ENCODE measurements around the gene MYO1H. TPM values are rescaled to one million over a fixed set of nuclear protein-coding genes. Genes with fewer than 3 reads are reported as not detected.

The MYO1H gene
- total RNA-seq, 1 donor from 2014 or later = not detected

GRCh38 chr12:109377139-109377685 lies 29.5 kb downstream of the MYO1H start:
- Histone ChIP-seq H3K79me2 (ENCODE audit: insufficient read depth, low read length) (no peaks in the 10 kb centered on the region), H3K4me1 (ENCODE audit: insufficient read depth, low read length) (no peaks in the 10 kb centered on the region), H3K27me3 (ENCODE audit: insufficient read depth, low read length) (no peaks in the 10 kb centered on the region), H3K9me3 (ENCODE audit: insufficient read depth, low read depth, low read length) (no peaks in the 10 kb centered on the region), H3K4me3 (ENCODE audit: insufficient read depth, low read depth, low read length) (no peak overlapping the region), H3K9ac (ENCODE audit: low read length) (no peak overlapping the region), H3K27ac (ENCODE audit: low read depth, low read length) (no peak overlapping the region), H3K36me3 (ENCODE audit: insufficient read depth, low read length) (no peaks in the 10 kb centered on the region), H4K20me1 (ENCODE audit: insufficient read depth, low read length) (no peaks in the 10 kb centered on the region), H2AFZ (ENCODE audit: low read depth, low read length) (no peak overlapping the region), H3K4me2 (ENCODE audit: low read length) (no peak overlapping the region)
- no peaks in the 10 kb centered on the region for H3K4me1 Mint-ChIP-seq (ENCODE audit: low read depth, unreplicated experiment)
- no peaks in the 10 kb centered on the region for H3K9me3 Mint-ChIP-seq (ENCODE audit: unreplicated experiment)
- H3K4me3 Mint-ChIP-seq (ENCODE audit: unreplicated experiment) = no peak overlapping the region
- H3K27me3 Mint-ChIP-seq (ENCODE audit: low read depth, unreplicated experiment) = peaks cover 13% of the 10 kb centered on the region
- H3K36me3 Mint-ChIP-seq (ENCODE audit: low read depth, unreplicated experiment) = no peaks in the 10 kb centered on the region
- no peak for TF ChIP-seq EZH2 (IDR thresholded peaks at IDR 0.05; ENCODE audit: insufficient read depth, low read length)
- no peak for TF ChIP-seq CTCF (IDR thresholded peaks at IDR 0.05; ENCODE audit: insufficient read depth, low read depth, low read length)
- no peak overlapping the region for H3K27ac Mint-ChIP-seq (ENCODE audit: unreplicated experiment)
- no peak for DNase-seq (ENCODE audit: low read depth)
- no peak for FAIRE-seq

GRCh38 chr12:109378569-109378968 lies 30.9 kb downstream of the MYO1H start:
- Mint-ChIP-seq H3K27ac (ENCODE audit: unreplicated experiment) (no peak overlapping the region), H3K27me3 (ENCODE audit: low read depth, unreplicated experiment) (peaks cover 18% of the 10 kb centered on the region)
- no peak overlapping the region for H3K4me3 ChIP-seq (ENCODE audit: insufficient read depth, low read depth, low read length)

More at GRCh38 chr12:109378569-109378968, 30.9 kb downstream of the MYO1H start:
- H3K4me1 ChIP-seq (ENCODE audit: insufficient read depth, low read length) = no peaks in the 10 kb centered on the region
- H4K20me1 ChIP-seq (ENCODE audit: insufficient read depth, low read length) = no peaks in the 10 kb centered on the region
- H3K4me2 ChIP-seq (ENCODE audit: low read length) = no peak overlapping the region
- TF ChIP-seq CTCF (IDR thresholded peaks at IDR 0.05; ENCODE audit: insufficient read depth, low read depth, low read length) = no peak
- no peak for TF ChIP-seq EZH2 (IDR thresholded peaks at IDR 0.05; ENCODE audit: insufficient read depth, low read length)
- H3K9ac ChIP-seq (ENCODE audit: low read length) = no peak overlapping the region
- H3K36me3 Mint-ChIP-seq (ENCODE audit: low read depth, unreplicated experiment) = no peaks in the 10 kb centered on the region
- FAIRE-seq (no peak), DNase-seq (ENCODE audit: low read depth) (no peak)
- no peaks in the 10 kb centered on the region for H3K4me1 Mint-ChIP-seq (ENCODE audit: low read depth, unreplicated experiment)
- no peaks in the 10 kb centered on the region for H3K36me3 ChIP-seq (ENCODE audit: insufficient read depth, low read length)
- H2AFZ ChIP-seq (ENCODE audit: low read depth, low read length) = no peak overlapping the region
- no peak overlapping the region for H3K27ac ChIP-seq (ENCODE audit: low read depth, low read length)
- H3K9me3 Mint-ChIP-seq (ENCODE audit: unreplicated experiment) = peaks cover 2% of the 10 kb centered on the region
- H3K4me3 Mint-ChIP-seq (ENCODE audit: unreplicated experiment) = no peak overlapping the region
- H3K27me3 ChIP-seq (ENCODE audit: insufficient read depth, low read length) = no peaks in the 10 kb centered on the region
- no peaks in the 10 kb centered on the region for H3K79me2 ChIP-seq (ENCODE audit: insufficient read depth, low read length)
- H3K9me3 ChIP-seq (ENCODE audit: insufficient read depth, low read depth, low read length) = no peaks in the 10 kb centered on the region

Data from astrocyte (in vitro differentiated cells and primary cell).